Measurements from ENCODE around the gene CBLN3.
A peak's percentile ranks its signal among the peaks of the same experiment; 100 is the strongest.

CBLN3 gene

GRCh38 chr14:24385524-24385923, 43.9 kb downstream of the CBLN3 start:
- H3K27ac ChIP-seq (ENCODE audit: low read depth, low read length): no peak overlapping the region
- H3K4me1 ChIP-seq (ENCODE audit: insufficient read depth, low read length): no peaks in the 10 kb centered on the region
- H3K9me3 ChIP-seq (ENCODE audit: insufficient read depth, low read depth, low read length): no peaks in the 10 kb centered on the region
- H3K36me3 ChIP-seq (ENCODE audit: insufficient read depth, low read length): no peaks in the 10 kb centered on the region
- H3K27me3 ChIP-seq (ENCODE audit: insufficient read depth, low read length): no peaks in the 10 kb centered on the region
- 91% methylated on average over 4 of the region's 4 CpGs for WGBS
- H3K4me3 ChIP-seq (ENCODE audit: low read length): no peak overlapping the region
- no peak overlapping the region for H3K9ac ChIP-seq (ENCODE audit: low read depth, low read length)

- Histone ChIP-seq H3K9me3 (ENCODE audit: insufficient read depth, low read depth, low read length) (no peaks in the 10 kb centered on the region), H3K27ac (ENCODE audit: low read depth, low read length) (no peak overlapping the region), H3K9ac (ENCODE audit: low read depth, low read length) (no peak overlapping the region), H3K4me3 (ENCODE audit: low read length) (no peak overlapping the region), H3K27me3 (ENCODE audit: insufficient read depth, low read length) (no peaks in the 10 kb centered on the region), H3K4me1 (ENCODE audit: insufficient read depth, low read length) (peaks cover 4% of the 10 kb centered on the region; the same call in 1 of the 2 replicates), H3K36me3 (ENCODE audit: insufficient read depth, low read length) (no peaks in the 10 kb centered on the region)
- 88% methylated on average over 4 of the region's 4 CpGs for WGBS
Observed at GRCh38 chr14:24384169-24384568, 45.3 kb downstream of the CBLN3 start.

- H3K36me3 ChIP-seq (ENCODE audit: insufficient read depth, low read length): no peaks in the 10 kb centered on the region
- no peak overlapping the region for H3K9ac ChIP-seq (ENCODE audit: low read depth, low read length)
- H3K27ac ChIP-seq (ENCODE audit: low read depth, low read length): no peak overlapping the region
- WGBS: 88% methylated on average over 4 of the region's 4 CpGs
- H3K9me3 ChIP-seq (ENCODE audit: insufficient read depth, low read depth, low read length): no peaks in the 10 kb centered on the region
- peaks cover 5% of the 10 kb centered on the region for H3K4me1 ChIP-seq (ENCODE audit: insufficient read depth, low read length)
- no peak overlapping the region for H3K4me3 ChIP-seq (ENCODE audit: low read length)
- no peaks in the 10 kb centered on the region for H3K27me3 ChIP-seq (ENCODE audit: insufficient read depth, low read length)
Observed at GRCh38 chr14:24382064-24382371, 47.5 kb downstream of the CBLN3 start.

- no peak overlapping the region for H3K27ac ChIP-seq (ENCODE audit: low read depth, low read length)
- H3K27me3 ChIP-seq (ENCODE audit: insufficient read depth, low read length): no peaks in the 10 kb centered on the region
- H3K36me3 ChIP-seq (ENCODE audit: insufficient read depth, low read length): no peaks in the 10 kb centered on the region
- no peak overlapping the region for H3K4me3 ChIP-seq (ENCODE audit: low read length)
- peaks cover 10% of the 10 kb centered on the region for H3K4me1 ChIP-seq (ENCODE audit: insufficient read depth, low read length)
- no peak overlapping the region for H3K9ac ChIP-seq (ENCODE audit: low read depth, low read length)
- no peaks in the 10 kb centered on the region for H3K9me3 ChIP-seq (ENCODE audit: insufficient read depth, low read depth, low read length)
- WGBS: 92% methylated on average over 8 of the region's 8 CpGs
Observed at GRCh38 chr14:24381363-24382063, 48.0 kb downstream of the CBLN3 start.

- no peak overlapping the region for H3K9ac ChIP-seq (ENCODE audit: low read depth, low read length)
- no peak overlapping the region for H3K4me3 ChIP-seq (ENCODE audit: low read length)
- H3K27ac ChIP-seq (ENCODE audit: low read depth, low read length): no peak overlapping the region
- H3K4me1 ChIP-seq (ENCODE audit: insufficient read depth, low read length): peaks cover 17% of the 10 kb centered on the region
- H3K27me3 ChIP-seq (ENCODE audit: insufficient read depth, low read length): no peaks in the 10 kb centered on the region
- no peaks in the 10 kb centered on the region for H3K36me3 ChIP-seq (ENCODE audit: insufficient read depth, low read length)
- no peaks in the 10 kb centered on the region for H3K9me3 ChIP-seq (ENCODE audit: insufficient read depth, low read depth, low read length)
- WGBS: 79% methylated on average over 13 of the region's 15 CpGs
Observed at GRCh38 chr14:24379907-24380730, 49.3 kb downstream of the CBLN3 start.

- H3K36me3 ChIP-seq (ENCODE audit: insufficient read depth, low read length): peaks cover 3% of the 10 kb centered on the region; the same call in 1 of the 2 replicates
- H3K4me1 ChIP-seq (ENCODE audit: insufficient read depth, low read length): peaks cover 17% of the 10 kb centered on the region
- H3K27ac ChIP-seq (ENCODE audit: low read depth, low read length): no peak overlapping the region
- 86% methylated on average over 7 of the region's 7 CpGs for WGBS
- no peaks in the 10 kb centered on the region for H3K9me3 ChIP-seq (ENCODE audit: insufficient read depth, low read depth, low read length)
- H3K9ac ChIP-seq (ENCODE audit: low read depth, low read length): no peak overlapping the region
- no peak overlapping the region for H3K4me3 ChIP-seq (ENCODE audit: low read length)
- H3K27me3 ChIP-seq (ENCODE audit: insufficient read depth, low read length): no peaks in the 10 kb centered on the region
Observed at GRCh38 chr14:24378981-24379906, 50.2 kb downstream of the CBLN3 start.

- H3K27ac ChIP-seq (ENCODE audit: low read depth, low read length): no peak overlapping the region
- H3K4me3 ChIP-seq (ENCODE audit: low read length): no peak overlapping the region
- 87% methylated on average over 3 of the region's 3 CpGs for WGBS
- no peaks in the 10 kb centered on the region for H3K9me3 ChIP-seq (ENCODE audit: insufficient read depth, low read depth, low read length)
- H3K4me1 ChIP-seq (ENCODE audit: insufficient read depth, low read length): peaks cover 17% of the 10 kb centered on the region
- H3K9ac ChIP-seq (ENCODE audit: low read depth, low read length): no peak overlapping the region
- H3K27me3 ChIP-seq (ENCODE audit: insufficient read depth, low read length): no peaks in the 10 kb centered on the region
- peaks cover 7% of the 10 kb centered on the region; the same call in 1 of the 2 replicates for H3K36me3 ChIP-seq (ENCODE audit: insufficient read depth, low read length)
Observed at GRCh38 chr14:24378327-24378726, 51.1 kb downstream of the CBLN3 start.

GRCh38 chr14:24377657-24378056, 51.8 kb downstream of the CBLN3 start:
- Histone ChIP-seq H3K4me3 (ENCODE audit: low read length) (no peak overlapping the region), H3K9me3 (ENCODE audit: insufficient read depth, low read depth, low read length) (no peaks in the 10 kb centered on the region), H3K36me3 (ENCODE audit: insufficient read depth, low read length) (peaks cover 14% of the 10 kb centered on the region), H3K9ac (ENCODE audit: low read depth, low read length) (no peak overlapping the region), H3K27ac (ENCODE audit: low read depth, low read length) (no peak overlapping the region), H3K27me3 (ENCODE audit: insufficient read depth, low read length) (no peaks in the 10 kb centered on the region), H3K4me1 (ENCODE audit: insufficient read depth, low read length) (peaks cover 17% of the 10 kb centered on the region)
- WGBS: 71% methylated on average over 2 of the region's 2 CpGs

GRCh38 chr14:24377126-24377525, 52.3 kb downstream of the CBLN3 start:
- Histone ChIP-seq H3K27me3 (ENCODE audit: insufficient read depth, low read length) (no peaks in the 10 kb centered on the region), H3K9ac (ENCODE audit: low read depth, low read length) (no peak overlapping the region), H3K4me3 (ENCODE audit: low read length) (peak overlapping the region; percentile 36; the same call in 1 of the 2 replicates), H3K27ac (ENCODE audit: low read depth, low read length) (no peak overlapping the region), H3K4me1 (ENCODE audit: insufficient read depth, low read length) (peaks cover 17% of the 10 kb centered on the region), H3K9me3 (ENCODE audit: insufficient read depth, low read depth, low read length) (no peaks in the 10 kb centered on the region), H3K36me3 (ENCODE audit: insufficient read depth, low read length) (peaks cover 14% of the 10 kb centered on the region)
- 90% methylated on average over 7 of the region's 7 CpGs for WGBS

Data from HUES64 (cell line).